ENCODE results near the gene CCDC15. TPM values are rescaled to one million over a fixed set of nuclear protein-coding genes. Genes with fewer than 3 reads are reported as not detected.

CCDC15 gene
- polyA plus RNA-seq, 2 of the 4 experiments (the other 2 are of a cell fraction): 0.58 to 1.3 TPM

DNA sequence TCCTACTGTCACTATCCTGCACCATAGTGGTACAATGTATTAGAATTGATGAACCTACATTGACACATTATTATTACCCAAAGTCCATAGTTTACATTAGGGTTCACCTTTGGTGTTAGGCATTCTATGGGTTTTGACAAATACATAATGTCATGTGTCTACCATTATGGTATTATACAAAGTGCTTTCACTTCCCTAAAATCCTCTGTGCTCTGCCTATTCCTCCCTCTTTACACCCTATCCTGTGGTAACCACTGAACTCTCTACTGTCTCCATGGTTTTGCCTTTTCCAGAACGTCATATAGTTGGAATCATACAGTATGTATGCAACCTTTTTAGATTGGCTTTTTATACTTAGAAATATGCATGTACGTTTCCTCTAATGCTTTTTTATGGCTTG, 51.5 kb downstream of the CCDC15 start:
- no peak overlapping the region for H3K27ac ChIP-seq
- POLR2A ChIA-PET: no interaction called here
- whole genome bisulfite sequencing (ENCODE audit: missing lambda C conversion rate): 27% methylated on average over 2 of the region's 2 CpGs
- TF ChIP-seq NFE2L2 (conservative IDR thresholded peaks at IDR 0.05; ENCODE audit: low read length) (no peak), FOSL2 (IDR thresholded peaks at IDR 0.05) (no peak), FOSL2 (CRISPR knock-in tag; IDR thresholded peaks at IDR 0.05) (no peak), ELK1 (IDR thresholded peaks at IDR 0.05; ENCODE audit: low read depth, low read length) (no peak), CBX2 (IDR thresholded peaks at IDR 0.05; ENCODE audit: borderline replicate concordance, low read depth) (no peak), RNF2 (IDR thresholded peaks at IDR 0.05; ENCODE audit: borderline replicate concordance, low read depth) (no peak), KDM1A (IDR thresholded peaks at IDR 0.05; ENCODE audit: low read depth) (no peak), RFX5 (IDR thresholded peaks at IDR 0.05) (no peak), ZC3H11A (IDR thresholded peaks at IDR 0.05) (no peak), EHF (CRISPR knock-in tag; IDR thresholded peaks at IDR 0.05) (no peak), CEBPB (IDR thresholded peaks at IDR 0.05) (no peak), MAFK (IDR thresholded peaks at IDR 0.05; ENCODE audit: partially characterized antibody) (no peak), HEYL (CRISPR knock-in tag; IDR thresholded peaks at IDR 0.05) (no peak), MAX (IDR thresholded peaks at IDR 0.05) (no peak), ZSCAN20 (CRISPR knock-in tag; IDR thresholded peaks at IDR 0.05) (no peak), CHD2 (IDR thresholded peaks at IDR 0.05; ENCODE audit: low read length, partially characterized antibody) (no peak)
- TF ChIP-seq, protein P1, sequence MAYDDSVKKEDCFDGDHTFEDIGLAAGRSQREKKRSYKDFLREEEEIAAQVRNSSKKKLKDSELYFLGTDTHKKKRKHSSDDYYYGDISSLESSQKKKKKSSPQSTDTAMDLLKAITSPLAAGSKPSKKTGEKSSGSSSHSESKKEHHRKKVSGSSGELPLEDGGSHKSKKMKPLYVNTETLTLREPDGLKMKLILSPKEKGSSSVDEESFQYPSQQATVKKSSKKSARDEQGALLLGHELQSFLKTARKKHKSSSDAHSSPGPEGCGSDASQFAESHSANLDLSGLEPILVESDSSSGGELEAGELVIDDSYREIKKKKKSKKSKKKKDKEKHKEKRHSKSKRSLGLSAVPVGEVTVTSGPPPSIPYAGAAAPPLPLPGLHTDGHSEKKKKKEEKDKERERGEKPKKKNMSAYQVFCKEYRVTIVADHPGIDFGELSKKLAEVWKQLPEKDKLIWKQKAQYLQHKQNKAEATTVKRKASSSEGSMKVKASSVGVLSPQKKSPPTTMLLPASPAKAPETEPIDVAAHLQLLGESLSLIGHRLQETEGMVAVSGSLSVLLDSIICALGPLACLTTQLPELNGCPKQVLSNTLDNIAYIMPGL (CRISPR knock-in tag; IDR thresholded peaks at IDR 0.05; ENCODE audit: borderline replicate concordance): no peak
- no peak for ATAC-seq
- FAIRE-seq: no peak
- no peaks in the 10 kb centered on the region for H3K9me3 ChIP-seq
- no peak overlapping the region for H3K4me3 ChIP-seq
- H3K4me2 ChIP-seq: no peak overlapping the region
- DNase-seq (ENCODE audit: low read depth in 1 of 2, low spot score in 1 of 2): no peak
- CTCF ChIA-PET: no interaction called here
- H3K4me1 ChIP-seq: no peaks in the 10 kb centered on the region

- POLR2A ChIA-PET: no interaction called here
- ATAC-seq: no peak
Observed at GRCh38 chr11:125016413-125016812, 62.4 kb downstream of the CCDC15 start.

More at GRCh38 chr11:125016413-125016812, 62.4 kb downstream of the CCDC15 start:
- no peak overlapping the region for H3K4me2 ChIP-seq
- no peaks in the 10 kb centered on the region for H3K9me3 ChIP-seq
- DNase-seq (ENCODE audit: low read depth in 1 of 2, low spot score in 1 of 2) (no peak), FAIRE-seq (no peak)
- TF ChIP-seq USF2 (IDR thresholded peaks at IDR 0.05): no peak
- TF ChIP-seq FOSB (CRISPR knock-in tag; IDR thresholded peaks at IDR 0.05): no peak
- no peak for TF ChIP-seq HDAC2 (IDR thresholded peaks at IDR 0.05)
- no peak for TF ChIP-seq JUN (IDR thresholded peaks at IDR 0.05)
- no peak for TF ChIP-seq SMC3 (IDR thresholded peaks at IDR 0.05)
- TF ChIP-seq ESRRA (IDR thresholded peaks at IDR 0.05; ENCODE audit: borderline replicate concordance, low read length): no peak
- TF ChIP-seq BCL3 (IDR thresholded peaks at IDR 0.05): no peak
- H3K4me1 ChIP-seq: peaks cover 3% of the 10 kb centered on the region; the same call in 2 of the 3 replicates
- CTCF ChIA-PET: no interaction called here
- no peak overlapping the region for H3K4me3 ChIP-seq
- no peak overlapping the region for H3K27ac ChIP-seq
